ENCODE measurements around the gene COL27A1. TPM values are rescaled to one million over a fixed set of nuclear protein-coding genes. Genes with fewer than 3 reads are reported as not detected.

The COL27A1 gene
- total RNA-seq, 3 donors from 2014 or later = 1.4 to 2.8 (median 1.7) TPM

DNA sequence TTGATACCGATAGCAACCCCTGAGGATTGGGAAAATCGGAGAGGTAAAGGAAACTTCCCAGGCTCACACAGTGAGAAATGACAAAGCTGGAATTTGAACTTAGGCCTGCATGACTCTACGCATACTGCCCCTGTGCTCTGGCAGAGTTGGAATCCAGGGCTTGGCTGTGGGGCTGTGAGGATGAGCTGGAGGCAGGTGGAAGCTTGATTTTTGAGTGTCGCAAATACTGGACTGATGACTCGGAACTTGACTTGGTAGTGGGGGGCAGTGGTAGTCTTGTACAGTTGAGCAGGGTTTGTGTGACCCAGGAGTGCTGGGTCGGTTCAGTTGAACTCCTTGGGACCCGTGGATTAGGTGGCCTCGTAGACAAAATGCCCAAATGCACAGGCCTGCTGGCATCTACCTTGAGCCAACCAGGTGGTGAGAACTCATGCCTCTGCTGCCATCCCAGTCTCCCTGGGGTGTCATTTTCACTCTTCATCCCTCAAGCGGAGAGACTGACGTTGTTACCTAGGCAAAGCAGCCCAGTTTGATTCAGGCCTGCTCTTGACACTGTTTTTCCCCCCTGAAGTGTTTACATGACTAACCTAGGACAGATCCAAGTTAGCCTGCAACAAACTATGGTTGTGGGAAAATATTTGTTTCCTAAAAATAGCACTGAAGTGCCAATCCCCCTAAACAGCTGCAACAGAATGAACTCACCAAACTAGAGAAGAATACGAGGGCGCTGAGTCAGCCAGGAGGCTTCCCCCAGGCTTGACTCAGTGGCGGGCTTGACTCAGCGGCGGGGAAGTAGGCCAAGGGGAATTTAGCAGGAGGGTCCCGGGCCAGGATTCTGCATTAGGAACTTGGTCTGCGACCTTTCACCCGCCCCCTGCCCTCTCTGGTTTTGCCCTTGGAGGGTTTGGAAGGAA is 121.8 kb downstream of the COL27A1 start:
- no peak for ATAC-seq
- H3K27me3 Mint-ChIP-seq (ENCODE audit: low read depth) = peaks cover 1% of the 10 kb centered on the region
- no peaks in the 10 kb centered on the region for H3K9me3 Mint-ChIP-seq
- no peaks in the 10 kb centered on the region for H3K4me1 Mint-ChIP-seq (ENCODE audit: low read depth)
- no peak overlapping the region for H3K4me3 Mint-ChIP-seq
- no peaks in the 10 kb centered on the region for H3K36me3 Mint-ChIP-seq (ENCODE audit: insufficient read depth)
- no peak for DNase-seq

DNA sequence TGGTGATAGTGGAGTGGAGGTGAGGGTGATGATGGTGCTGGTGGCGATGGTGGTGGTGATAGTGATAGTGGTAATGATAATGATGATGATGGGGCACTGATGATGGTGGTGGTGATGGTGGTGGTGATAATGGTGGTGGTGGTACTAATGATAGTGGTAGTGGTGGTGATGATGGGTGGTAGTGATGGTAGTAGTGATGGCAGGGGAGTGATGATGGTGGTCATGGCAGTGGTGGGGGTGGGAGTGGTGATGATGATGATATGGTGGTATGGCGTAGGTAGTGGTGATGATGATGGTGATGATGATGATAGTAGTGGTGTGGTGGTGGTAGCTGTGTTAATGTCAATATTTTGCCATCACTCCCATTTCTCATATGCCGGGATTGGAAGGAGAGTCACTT is 123.0 kb downstream of the COL27A1 start:
- no peaks in the 10 kb centered on the region for H3K9me3 Mint-ChIP-seq
- no peaks in the 10 kb centered on the region for H3K4me1 Mint-ChIP-seq (ENCODE audit: low read depth)
- H3K36me3 Mint-ChIP-seq (ENCODE audit: insufficient read depth) = no peaks in the 10 kb centered on the region
- ATAC-seq (no peak), DNase-seq (no peak)
- no peaks in the 10 kb centered on the region for H3K27me3 Mint-ChIP-seq (ENCODE audit: low read depth)
- H3K4me3 Mint-ChIP-seq = no peak overlapping the region

GRCh38 chr9:114278881-114279570 is 123.7 kb downstream of the COL27A1 start:
- no peak overlapping the region for H3K4me3 Mint-ChIP-seq
- no peak for ATAC-seq
- no peaks in the 10 kb centered on the region for H3K9me3 Mint-ChIP-seq
- no peaks in the 10 kb centered on the region for H3K27me3 Mint-ChIP-seq (ENCODE audit: low read depth)
- no peak for DNase-seq
- no peaks in the 10 kb centered on the region for H3K4me1 Mint-ChIP-seq (ENCODE audit: low read depth)
- no peaks in the 10 kb centered on the region for H3K36me3 Mint-ChIP-seq (ENCODE audit: insufficient read depth)

GRCh38 chr9:114279693-114280092 is 124.4 kb downstream of the COL27A1 start:
- no peaks in the 10 kb centered on the region for H3K36me3 Mint-ChIP-seq (ENCODE audit: insufficient read depth)
- no peaks in the 10 kb centered on the region for H3K9me3 Mint-ChIP-seq
- H3K27me3 Mint-ChIP-seq (ENCODE audit: low read depth) = no peaks in the 10 kb centered on the region
- no peak for DNase-seq
- no peak for ATAC-seq
- no peak overlapping the region for H3K4me3 Mint-ChIP-seq
- no peaks in the 10 kb centered on the region for H3K4me1 Mint-ChIP-seq (ENCODE audit: low read depth)

DNA sequence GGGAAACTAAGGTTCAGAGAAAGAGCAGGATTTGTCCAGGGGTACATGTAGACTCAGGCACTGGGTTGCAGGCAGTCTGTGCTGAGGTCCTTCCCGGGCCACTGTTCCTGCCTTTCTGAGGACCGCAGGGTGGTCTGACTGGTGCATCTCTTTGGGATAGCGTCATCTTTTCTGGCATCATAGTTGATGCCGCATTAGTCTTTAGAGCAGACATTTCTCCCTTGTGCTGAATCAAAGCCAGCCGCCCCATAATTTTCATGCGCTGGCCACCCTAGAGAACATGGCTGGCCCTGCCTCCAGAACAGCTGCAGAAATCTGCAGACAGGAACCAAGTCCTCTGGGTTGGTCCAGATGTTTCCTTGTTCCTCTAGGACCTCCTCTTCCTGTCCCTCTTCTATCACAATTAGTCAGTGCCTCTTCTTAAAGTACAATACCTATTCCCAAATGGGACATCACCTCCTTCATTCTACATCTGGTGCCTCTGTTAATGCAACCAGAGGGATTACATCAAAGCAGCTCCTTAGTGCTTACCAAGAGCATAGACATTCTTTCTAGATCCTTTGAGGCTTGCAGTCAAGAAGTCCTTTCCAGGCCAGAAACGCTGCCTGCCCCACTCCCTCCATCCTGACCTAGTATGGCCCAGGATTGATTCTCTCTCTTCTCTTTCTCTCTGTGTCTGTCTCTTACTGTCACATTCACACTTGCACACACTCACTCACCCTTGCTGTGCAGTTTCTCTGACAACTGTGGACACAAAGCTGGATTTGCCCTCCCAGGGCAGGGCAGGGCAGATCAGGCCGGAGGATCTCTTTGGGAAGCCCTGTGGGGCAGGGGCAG is 125.5 kb downstream of the COL27A1 start:
- Mint-ChIP-seq H3K36me3 (ENCODE audit: insufficient read depth) (no peaks in the 10 kb centered on the region), H3K9me3 (no peaks in the 10 kb centered on the region), H3K4me3 (no peak overlapping the region), H3K27me3 (ENCODE audit: low read depth) (no peaks in the 10 kb centered on the region), H3K4me1 (ENCODE audit: low read depth) (no peaks in the 10 kb centered on the region)
- DNase-seq = no peak
- no peak for ATAC-seq

GRCh38 chr9:114281473-114282103 is 126.3 kb downstream of the COL27A1 start:
- ATAC-seq = no peak
- Mint-ChIP-seq H3K27me3 (ENCODE audit: low read depth) (no peaks in the 10 kb centered on the region), H3K4me1 (ENCODE audit: low read depth) (no peaks in the 10 kb centered on the region), H3K36me3 (ENCODE audit: insufficient read depth) (no peaks in the 10 kb centered on the region), H3K9me3 (no peaks in the 10 kb centered on the region), H3K4me3 (no peak overlapping the region)
- no peak for DNase-seq

DNA sequence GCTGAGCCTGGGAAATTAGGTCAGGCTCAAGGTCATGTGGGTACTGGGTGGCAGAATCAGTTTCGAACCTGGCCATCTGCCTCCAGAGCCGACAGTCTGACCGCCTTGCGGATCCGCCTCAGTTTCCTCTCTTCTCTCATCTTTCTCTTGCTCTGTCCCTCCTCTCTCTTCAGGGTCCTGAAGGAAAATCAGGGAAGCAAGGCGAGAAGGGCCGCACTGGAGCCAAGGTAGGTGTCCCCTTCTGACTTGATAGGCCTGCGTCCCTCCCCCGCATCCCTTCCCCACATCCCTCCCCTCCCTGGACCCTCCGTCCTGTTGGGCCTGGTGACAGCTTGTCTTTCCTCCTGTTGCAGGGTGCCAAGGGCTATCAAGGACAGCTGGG is 126.8 kb downstream of the COL27A1 start:
- ATAC-seq (no peak), DNase-seq (no peak)
- no peaks in the 10 kb centered on the region for H3K4me1 Mint-ChIP-seq (ENCODE audit: low read depth)
- no peaks in the 10 kb centered on the region for H3K27me3 Mint-ChIP-seq (ENCODE audit: low read depth)
- H3K9me3 Mint-ChIP-seq = no peaks in the 10 kb centered on the region
- no peaks in the 10 kb centered on the region for H3K36me3 Mint-ChIP-seq (ENCODE audit: insufficient read depth)
- H3K4me3 Mint-ChIP-seq = no peak overlapping the region

- Mint-ChIP-seq H3K36me3 (ENCODE audit: insufficient read depth) (no peaks in the 10 kb centered on the region), H3K4me1 (ENCODE audit: low read depth) (no peaks in the 10 kb centered on the region), H3K4me3 (no peak overlapping the region), H3K27me3 (ENCODE audit: low read depth) (no peaks in the 10 kb centered on the region), H3K9me3 (no peaks in the 10 kb centered on the region)
- DNase-seq = no peak
- ATAC-seq = no peak
Observed at GRCh38 chr9:114282507-114282906, 127.2 kb downstream of the COL27A1 start.

DNA sequence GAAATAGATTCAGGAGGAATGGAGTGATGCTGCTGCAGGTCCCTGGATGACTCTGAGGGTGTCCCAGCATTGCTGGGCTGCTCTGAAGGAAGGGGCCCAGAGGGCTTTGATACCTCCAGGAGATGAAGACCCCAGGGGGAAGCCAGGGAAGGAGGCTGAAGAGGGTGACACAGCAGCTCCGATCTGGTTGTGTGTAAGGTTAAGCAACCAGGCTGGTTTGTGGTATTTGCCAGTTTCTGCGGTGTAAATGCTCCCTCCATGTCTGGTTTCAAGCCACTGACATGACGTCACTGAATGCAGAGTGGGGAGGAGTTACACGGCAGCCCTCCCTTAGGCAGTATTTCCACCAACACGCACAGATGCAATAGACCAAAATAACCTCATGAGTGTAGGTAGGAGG is 127.6 kb downstream of the COL27A1 start:
- H3K4me1 Mint-ChIP-seq (ENCODE audit: low read depth) = no peaks in the 10 kb centered on the region
- H3K36me3 Mint-ChIP-seq (ENCODE audit: insufficient read depth) = no peaks in the 10 kb centered on the region
- no peak overlapping the region for H3K4me3 Mint-ChIP-seq
- no peaks in the 10 kb centered on the region for H3K9me3 Mint-ChIP-seq
- no peak for DNase-seq
- H3K27me3 Mint-ChIP-seq (ENCODE audit: low read depth) = no peaks in the 10 kb centered on the region
- ATAC-seq = peak; percentile 48 to 49

DNA sequence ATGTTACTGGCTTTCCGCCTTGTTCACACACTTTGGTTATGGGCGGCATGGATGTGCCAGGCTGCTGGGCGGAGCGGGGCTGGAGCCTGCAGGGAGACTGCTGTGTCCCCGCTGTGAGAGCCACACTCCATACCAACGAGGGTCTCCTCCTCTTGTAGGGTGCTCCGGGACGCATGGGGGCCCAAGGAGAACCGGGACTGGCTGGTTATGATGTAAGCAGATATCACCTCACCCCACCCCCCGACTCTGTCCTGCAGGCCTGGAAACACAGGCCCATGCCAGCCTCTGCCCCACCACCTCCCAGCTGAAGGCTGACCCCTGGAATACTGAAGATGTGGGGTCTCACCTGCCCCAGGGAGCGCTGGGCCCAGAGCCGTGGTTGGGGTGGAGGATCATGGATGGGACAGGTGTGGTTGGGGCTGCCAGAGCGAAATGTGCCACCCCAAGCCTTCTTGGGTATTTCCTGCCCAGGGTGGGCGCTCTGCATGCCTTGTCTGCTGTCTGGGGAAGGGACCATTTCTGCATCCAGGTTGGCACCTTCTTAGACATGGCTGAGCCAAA is 128.3 kb downstream of the COL27A1 start:
- DNase-seq (no peak), ATAC-seq (no peak)
- Mint-ChIP-seq H3K9me3 (no peaks in the 10 kb centered on the region), H3K4me3 (no peak overlapping the region), H3K4me1 (ENCODE audit: low read depth) (no peaks in the 10 kb centered on the region), H3K36me3 (ENCODE audit: insufficient read depth) (no peaks in the 10 kb centered on the region), H3K27me3 (ENCODE audit: low read depth) (no peaks in the 10 kb centered on the region)

- no peak for ATAC-seq
Observed at GRCh38 chr9:114284316-114285060, 129.2 kb downstream of the COL27A1 start.

DNA sequence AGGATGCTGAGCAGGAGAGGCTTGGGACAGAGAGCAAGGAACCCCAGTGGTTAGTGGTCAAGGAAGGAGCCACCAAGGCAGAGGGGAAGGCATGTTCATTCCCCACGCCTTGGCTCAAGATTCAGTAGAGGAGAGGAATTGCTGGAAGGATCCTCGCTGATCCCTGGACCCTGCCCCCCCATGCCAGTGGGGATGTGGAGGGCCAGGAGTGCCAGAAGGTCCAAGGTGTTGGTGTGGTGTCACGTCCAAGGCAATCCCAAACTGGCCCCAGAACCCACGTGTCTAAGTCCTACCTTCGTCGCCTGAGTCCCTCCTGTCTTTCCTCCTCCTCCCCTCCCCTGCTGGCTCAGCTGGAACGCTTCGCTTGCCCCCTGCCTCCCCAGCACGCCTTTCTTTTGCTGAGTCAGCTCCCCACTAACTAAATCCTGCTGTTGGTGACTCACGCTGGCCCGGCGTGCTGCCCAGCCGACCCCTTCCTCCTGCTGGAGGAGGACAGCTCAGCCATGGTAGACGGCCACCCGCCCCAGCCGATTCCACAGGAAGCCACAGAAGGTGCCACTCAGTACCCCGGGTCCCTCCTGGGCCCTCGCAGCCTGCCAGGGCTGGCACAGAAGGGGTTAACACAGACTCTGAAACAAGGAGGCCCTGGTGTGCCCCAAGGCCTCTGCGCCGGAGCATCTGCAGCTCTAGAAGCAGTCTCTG is 130.0 kb downstream of the COL27A1 start:
- Mint-ChIP-seq H3K4me3 (no peak overlapping the region), H3K27me3 (ENCODE audit: low read depth) (no peaks in the 10 kb centered on the region), H3K4me1 (ENCODE audit: low read depth) (no peaks in the 10 kb centered on the region), H3K9me3 (no peaks in the 10 kb centered on the region), H3K36me3 (ENCODE audit: insufficient read depth) (no peaks in the 10 kb centered on the region)
- DNase-seq (no peak), ATAC-seq (no peak)

More at GRCh38 chr9:114284316-114285060, 129.2 kb downstream of the COL27A1 start:
- H3K36me3 Mint-ChIP-seq (ENCODE audit: insufficient read depth) = no peaks in the 10 kb centered on the region
- H3K4me3 Mint-ChIP-seq = no peak overlapping the region
- H3K4me1 Mint-ChIP-seq (ENCODE audit: low read depth) = no peaks in the 10 kb centered on the region
- no peaks in the 10 kb centered on the region for H3K27me3 Mint-ChIP-seq (ENCODE audit: low read depth)
- no peaks in the 10 kb centered on the region for H3K9me3 Mint-ChIP-seq
- DNase-seq = no peak

Data from activated T-cell treated with anti-CD3 and anti-CD28 coated beads, Interleukin-2, amount 50 U/mL, for 4 hours (primary cell).